Breast epithelium (tissue), 3 donors: ENCODE data around the gene RAB18.

Experiments
- POLR2A ChIP-seq: fragments of 450-650 bp; IDR thresholded peaks from one replicate; pipeline ENCODE4 v1.6.1; 2016; ENCODE audit warnings: antibody characterized with exemption, mild to moderate bottlenecking, moderate library complexity
- POLR2AphosphoS5 ChIP-seq, 3 donors: sonication (generic); formaldehyde crosslinking; IDR thresholded peaks; one replicate each; pipeline ENCODE4 v1.6.1; 2017; ENCODE audit warnings: antibody characterized with exemption in 3 of 3
- TF ChIP-seq, protein P1 (sequence below), 3 donors: fragments of 450-650 bp; IDR thresholded peaks; one replicate each; pipeline ENCODE4 v1.5.1; 2016 to 2017; ENCODE audit warnings: antibody characterized with exemption in 3 of 3, mild to moderate bottlenecking in 3 of 3, moderate library complexity in 3 of 3

DNA sequence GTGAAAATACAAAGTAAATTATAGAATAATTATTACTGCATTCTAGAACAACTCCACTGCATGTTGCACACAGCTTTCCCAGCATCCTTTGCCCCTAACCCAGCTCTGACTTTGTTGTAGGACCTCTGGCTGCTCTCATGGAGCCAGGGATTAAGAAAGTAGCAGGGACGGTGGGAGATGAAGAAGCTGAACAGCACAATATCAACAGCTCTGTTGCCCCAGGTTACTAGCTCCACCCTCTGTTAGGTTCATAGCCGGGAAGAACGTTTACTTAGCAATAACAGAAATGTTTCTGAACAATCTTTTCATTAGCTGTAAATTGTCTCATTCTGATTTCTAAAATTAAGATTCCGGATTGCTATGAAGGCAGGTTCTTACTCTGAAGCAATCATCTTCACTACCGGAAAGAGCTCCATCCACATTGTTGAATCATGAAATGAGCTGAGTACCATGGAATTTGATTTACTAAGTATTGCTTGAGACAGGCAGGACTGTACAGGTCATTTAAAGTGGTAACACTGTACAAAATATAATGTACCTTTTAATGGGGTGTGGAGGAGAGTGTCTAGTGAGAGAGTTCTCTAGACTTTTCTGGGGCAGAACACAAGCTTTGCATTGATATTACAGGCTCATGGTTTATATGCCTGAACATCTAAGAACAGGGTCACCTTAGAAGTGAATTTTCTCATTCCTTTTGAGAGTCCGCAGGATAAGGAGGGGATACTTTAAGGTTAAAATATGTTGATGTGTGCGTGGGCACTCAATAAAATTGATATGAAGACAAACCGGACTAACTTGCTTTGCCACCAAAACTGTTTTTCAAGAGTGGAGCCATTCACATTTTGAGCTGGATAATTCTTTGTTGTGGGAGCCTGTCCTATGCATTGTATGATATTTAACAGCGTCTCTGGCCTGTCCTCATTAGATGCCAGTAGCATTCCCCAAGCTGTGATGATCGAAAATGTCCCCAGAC is 20.8 kb upstream of the RAB18 start:
- TF ChIP-seq, protein P1, sequence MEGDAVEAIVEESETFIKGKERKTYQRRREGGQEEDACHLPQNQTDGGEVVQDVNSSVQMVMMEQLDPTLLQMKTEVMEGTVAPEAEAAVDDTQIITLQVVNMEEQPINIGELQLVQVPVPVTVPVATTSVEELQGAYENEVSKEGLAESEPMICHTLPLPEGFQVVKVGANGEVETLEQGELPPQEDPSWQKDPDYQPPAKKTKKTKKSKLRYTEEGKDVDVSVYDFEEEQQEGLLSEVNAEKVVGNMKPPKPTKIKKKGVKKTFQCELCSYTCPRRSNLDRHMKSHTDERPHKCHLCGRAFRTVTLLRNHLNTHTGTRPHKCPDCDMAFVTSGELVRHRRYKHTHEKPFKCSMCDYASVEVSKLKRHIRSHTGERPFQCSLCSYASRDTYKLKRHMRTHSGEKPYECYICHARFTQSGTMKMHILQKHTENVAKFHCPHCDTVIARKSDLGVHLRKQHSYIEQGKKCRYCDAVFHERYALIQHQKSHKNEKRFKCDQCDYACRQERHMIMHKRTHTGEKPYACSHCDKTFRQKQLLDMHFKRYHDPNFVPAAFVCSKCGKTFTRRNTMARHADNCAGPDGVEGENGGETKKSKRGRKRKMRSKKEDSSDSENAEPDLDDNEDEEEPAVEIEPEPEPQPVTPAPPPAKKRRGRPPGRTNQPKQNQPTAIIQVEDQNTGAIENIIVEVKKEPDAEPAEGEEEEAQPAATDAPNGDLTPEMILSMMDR (IDR thresholded peaks at IDR 0.05): no peak
- TF ChIP-seq POLR2A (no peak), POLR2AphosphoS5 (IDR thresholded peaks at IDR 0.05) (no peak)
